ENCODE measurements around the gene NSUN4.

Gene NSUN4

GRCh38 chr1:46406881-46407608 lies 66.4 kb downstream of the NSUN4 start:
- DNase-seq (ENCODE audit: low read depth): no peak

- no peak for DNase-seq (ENCODE audit: low read depth)
Measured at GRCh38 chr1:46407636-46408035, 67.0 kb downstream of the NSUN4 start.

GRCh38 chr1:46408356-46409062 lies 67.9 kb downstream of the NSUN4 start:
- DNase-seq (ENCODE audit: low read depth): no peak

GRCh38 chr1:46409063-46409372 lies 68.4 kb downstream of the NSUN4 start:
- no peak for DNase-seq (ENCODE audit: low read depth)

GRCh38 chr1:46410156-46411009 lies 69.8 kb downstream of the NSUN4 start:
- no peak for DNase-seq (ENCODE audit: low read depth)

GRCh38 chr1:46411010-46411405 lies 70.4 kb downstream of the NSUN4 start:
- DNase-seq (ENCODE audit: low read depth): no peak

Measured in activated gamma-delta T cell treated with anti-CD3 and anti-CD28 coated beads, Interleukin-2, amount 50 U/mL, for 16 hours (primary cell).